Colonic mucosa (tissue), 4 donors: ENCODE data around the gene SMOC1. TPM values are rescaled to one million over a fixed set of nuclear protein-coding genes. Genes with fewer than 3 reads are reported as not detected.

ENCODE experiments used
- DNase-seq: peaks from one replicate; pipeline ENCODE4 v3.0.0-alpha.2; 2020
- H3K27ac ChIP-seq: fragments of 200-600 bp; one replicate; pipeline ENCODE4 v1.8.0; 2021
- H3K27me3 ChIP-seq: fragments of 200-600 bp; one replicate; pipeline ENCODE4 v1.8.0; 2021
- H3K36me3 ChIP-seq: fragments of 200-600 bp; one replicate; pipeline ENCODE4 v1.8.0; 2021
- H3K4me1 ChIP-seq: fragments of 200-600 bp; one replicate; pipeline ENCODE4 v1.8.0; 2021; ENCODE audit warnings: mild to moderate bottlenecking
- H3K4me3 ChIP-seq: fragments of 200-600 bp; one replicate; pipeline ENCODE4 v1.8.0; 2021
- H3K9ac ChIP-seq, 2 donors: one replicate each; pipeline ENCODE4 v1.7.0; 2013; ENCODE audit warnings: control low read depth in 2 of 2, low read depth in 2 of 2, low read length in 2 of 2
- H3K9me3 ChIP-seq: fragments of 200-600 bp; one replicate; pipeline ENCODE4 v1.8.0; 2021
- intact Hi-C: fragments of 100-400 bp; cut with DNase I; formaldehyde crosslinking; loops from one replicate; pipeline ENCODE4 v1.14.1; 2022
- total RNA-seq, 2 donors: library from RNA; stranded (reverse); fragmentation: NEBNext Ultra II Directional in 1 of 2; extraction: Animal tissue kit (Norgen Biotek cat#: 25700) in 1 of 2; gene quantifications; one replicate each; pipeline ENCODE4 v1.2.1, GENCODE V29; 2021
- TF ChIP-seq, protein P1 (sequence below): fragments of 200-600 bp; IDR thresholded peaks from one replicate; pipeline ENCODE4 v1.8.0; 2022; ENCODE audit warnings: antibody characterized with exemption, mild to moderate bottlenecking
- donor health status: healthy.
- donor health status: DM: no; HTN: no; CAD: no.
- donor health status: DM: no; HTN: no; CAD: no.

Gene SMOC1
- total RNA-seq, 2 donors from 2014 or later = 0.50 to 0.67 TPM

DNA sequence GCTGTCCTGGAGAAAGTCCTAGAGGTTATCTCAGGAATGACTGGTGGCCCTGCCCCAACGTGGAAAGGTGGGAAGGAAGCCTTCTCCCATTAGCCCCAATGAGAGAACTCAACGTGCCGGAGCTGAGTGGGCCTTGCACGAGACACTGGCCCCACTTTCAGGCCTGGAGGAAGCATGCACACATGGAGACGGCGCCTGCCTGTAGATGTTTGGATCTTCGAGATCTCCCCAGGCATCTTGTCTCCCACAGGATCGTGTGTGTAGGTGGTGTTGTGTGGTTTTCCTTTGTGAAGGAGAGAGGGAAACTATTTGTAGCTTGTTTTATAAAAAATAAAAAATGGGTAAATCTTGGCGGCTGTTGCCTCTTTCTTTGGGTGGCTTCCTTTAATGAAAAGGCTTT lies 152.8 kb downstream of the SMOC1 start:
- TF ChIP-seq, protein P1, sequence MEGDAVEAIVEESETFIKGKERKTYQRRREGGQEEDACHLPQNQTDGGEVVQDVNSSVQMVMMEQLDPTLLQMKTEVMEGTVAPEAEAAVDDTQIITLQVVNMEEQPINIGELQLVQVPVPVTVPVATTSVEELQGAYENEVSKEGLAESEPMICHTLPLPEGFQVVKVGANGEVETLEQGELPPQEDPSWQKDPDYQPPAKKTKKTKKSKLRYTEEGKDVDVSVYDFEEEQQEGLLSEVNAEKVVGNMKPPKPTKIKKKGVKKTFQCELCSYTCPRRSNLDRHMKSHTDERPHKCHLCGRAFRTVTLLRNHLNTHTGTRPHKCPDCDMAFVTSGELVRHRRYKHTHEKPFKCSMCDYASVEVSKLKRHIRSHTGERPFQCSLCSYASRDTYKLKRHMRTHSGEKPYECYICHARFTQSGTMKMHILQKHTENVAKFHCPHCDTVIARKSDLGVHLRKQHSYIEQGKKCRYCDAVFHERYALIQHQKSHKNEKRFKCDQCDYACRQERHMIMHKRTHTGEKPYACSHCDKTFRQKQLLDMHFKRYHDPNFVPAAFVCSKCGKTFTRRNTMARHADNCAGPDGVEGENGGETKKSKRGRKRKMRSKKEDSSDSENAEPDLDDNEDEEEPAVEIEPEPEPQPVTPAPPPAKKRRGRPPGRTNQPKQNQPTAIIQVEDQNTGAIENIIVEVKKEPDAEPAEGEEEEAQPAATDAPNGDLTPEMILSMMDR = no peak
- Histone ChIP-seq H3K4me3 (no peak overlapping the region), H3K27me3 (no peaks in the 10 kb centered on the region), H3K9me3 (no peaks in the 10 kb centered on the region), H3K36me3 (no peaks in the 10 kb centered on the region), H3K9ac (no peak overlapping the region), H3K27ac (no peak overlapping the region), H3K4me1 (no peaks in the 10 kb centered on the region)
- no peak for DNase-seq
- intact Hi-C loops = no loop called here

- TF ChIP-seq, protein P1 = no peak
- Histone ChIP-seq H3K27ac (no peak overlapping the region), H3K27me3 (no peaks in the 10 kb centered on the region), H3K36me3 (no peaks in the 10 kb centered on the region), H3K4me1 (no peaks in the 10 kb centered on the region), H3K9ac (no peak overlapping the region), H3K9me3 (no peaks in the 10 kb centered on the region), H3K4me3 (no peak overlapping the region)
- intact Hi-C loops = no loop called here
- DNase-seq = no peak
These were observed 153.2 kb downstream of the SMOC1 start for GRCh38 chr14:70032447-70032846.

- no peak overlapping the region for H3K9ac ChIP-seq
- H3K27me3 ChIP-seq = no peaks in the 10 kb centered on the region
- intact Hi-C loops = no loop called here
- no peak overlapping the region for H3K27ac ChIP-seq
- no peaks in the 10 kb centered on the region for H3K4me1 ChIP-seq
- no peak overlapping the region for H3K4me3 ChIP-seq
- H3K9me3 ChIP-seq = no peaks in the 10 kb centered on the region
- no peaks in the 10 kb centered on the region for H3K36me3 ChIP-seq
- TF ChIP-seq, protein P1 = no peak
- DNase-seq = no peak
These were observed 153.9 kb downstream of the SMOC1 start for GRCh38 chr14:70033116-70033515.

DNA sequence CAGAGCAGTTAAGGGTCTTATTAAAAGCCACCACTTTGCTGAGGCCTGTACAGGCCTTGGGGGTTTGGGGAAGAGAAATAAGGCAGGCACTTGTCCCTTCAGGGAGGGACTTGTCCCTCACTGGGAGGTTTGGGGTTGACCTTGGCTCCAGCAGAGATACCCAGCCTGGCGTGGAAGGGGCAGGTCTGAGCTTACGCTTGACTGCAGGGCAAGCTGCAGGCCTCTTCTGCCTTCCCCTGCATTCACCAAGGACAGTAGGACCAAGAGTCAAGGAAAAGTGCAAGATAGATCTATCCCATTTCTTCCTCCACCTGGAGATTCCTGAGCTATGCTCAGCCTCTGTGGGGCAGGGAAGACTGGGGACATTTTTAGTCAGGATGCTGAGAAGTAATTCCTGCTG lies 154.3 kb downstream of the SMOC1 start:
- Histone ChIP-seq H3K27ac (no peak overlapping the region), H3K9me3 (no peaks in the 10 kb centered on the region), H3K9ac (no peak overlapping the region), H3K36me3 (no peaks in the 10 kb centered on the region), H3K4me3 (no peak overlapping the region), H3K4me1 (no peaks in the 10 kb centered on the region), H3K27me3 (no peaks in the 10 kb centered on the region)
- intact Hi-C loops = no loop called here
- no peak for DNase-seq
- TF ChIP-seq, protein P1 = no peak

DNA sequence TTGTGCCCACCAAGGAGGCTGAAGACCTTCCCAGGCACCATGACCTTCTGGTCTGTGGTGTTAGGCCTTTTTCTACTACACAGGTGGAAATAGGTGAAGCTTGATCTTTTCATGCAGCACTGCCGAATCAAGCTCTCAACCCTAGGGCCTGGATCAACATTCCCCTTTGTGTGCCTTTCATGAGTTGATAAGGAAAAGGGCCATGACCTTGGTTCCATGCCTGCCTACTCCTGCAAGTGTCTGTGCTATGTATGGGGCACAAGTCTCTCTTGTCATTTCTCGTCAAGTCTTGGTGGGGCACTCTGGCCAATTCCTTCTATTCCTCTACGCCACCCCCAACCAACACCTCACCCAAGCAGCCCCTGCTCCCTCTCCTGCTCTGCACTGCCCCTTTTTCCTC lies 155.0 kb downstream of the SMOC1 start:
- DNase-seq = no peak
- Histone ChIP-seq H3K27me3 (no peaks in the 10 kb centered on the region), H3K4me1 (no peaks in the 10 kb centered on the region), H3K9me3 (no peaks in the 10 kb centered on the region), H3K36me3 (no peaks in the 10 kb centered on the region), H3K9ac (no peak overlapping the region), H3K27ac (no peak overlapping the region), H3K4me3 (no peak overlapping the region)
- intact Hi-C loops = no loop called here
- TF ChIP-seq, protein P1 = no peak

DNA sequence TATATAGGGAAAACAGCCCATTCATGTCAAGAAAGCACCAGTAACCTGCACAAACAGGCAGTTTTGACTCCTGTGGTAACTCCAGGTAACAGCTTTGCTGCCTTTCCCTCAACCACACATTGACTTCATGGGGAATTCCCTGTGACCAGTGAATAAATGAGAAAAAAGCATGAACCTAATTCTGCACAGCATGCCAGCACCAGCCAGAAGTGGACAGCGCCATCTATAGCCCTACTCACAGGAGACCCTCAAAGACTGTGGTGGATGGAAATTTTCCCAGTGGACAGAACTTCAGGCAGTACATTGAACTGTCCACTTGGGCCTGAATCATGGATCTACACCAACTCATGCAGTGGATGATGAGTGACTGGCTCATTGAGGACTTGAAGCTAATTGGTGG lies 157.4 kb downstream of the SMOC1 start:
- intact Hi-C loops = no loop called here
- DNase-seq = no peak
- H3K9ac ChIP-seq = no peak overlapping the region
- H3K4me1 ChIP-seq = no peaks in the 10 kb centered on the region
- H3K4me3 ChIP-seq = no peak overlapping the region
- H3K9me3 ChIP-seq = no peaks in the 10 kb centered on the region
- no peak overlapping the region for H3K27ac ChIP-seq
- H3K27me3 ChIP-seq = no peaks in the 10 kb centered on the region
- TF ChIP-seq, protein P1 = no peak
- H3K36me3 ChIP-seq = no peaks in the 10 kb centered on the region
